HFF-Myc (cell line): ENCODE data around the gene NPHP4.

ENCODE experiments used
- DNase-seq: peaks from one replicate; pipeline ENCODE4 v3.0.0-alpha.2; 2011; ENCODE audit warnings: low read depth; ENCODE audit errors: extremely low read depth
- H3K4me3 ChIP-seq: replicated peaks from 2 replicates; pipeline ENCODE4 v1.5.1; 2011; ENCODE audit warnings: low read depth, mild to moderate bottlenecking, control low read depth, low read length
- TF ChIP-seq, protein P1 (sequence below): IDR thresholded peaks from 2 replicates; pipeline ENCODE4 v1.5.1; 2012; ENCODE audit warnings: mild to moderate bottlenecking, low read depth, low read length, control low read depth; ENCODE audit errors: missing control alignments

NPHP4 gene

DNA sequence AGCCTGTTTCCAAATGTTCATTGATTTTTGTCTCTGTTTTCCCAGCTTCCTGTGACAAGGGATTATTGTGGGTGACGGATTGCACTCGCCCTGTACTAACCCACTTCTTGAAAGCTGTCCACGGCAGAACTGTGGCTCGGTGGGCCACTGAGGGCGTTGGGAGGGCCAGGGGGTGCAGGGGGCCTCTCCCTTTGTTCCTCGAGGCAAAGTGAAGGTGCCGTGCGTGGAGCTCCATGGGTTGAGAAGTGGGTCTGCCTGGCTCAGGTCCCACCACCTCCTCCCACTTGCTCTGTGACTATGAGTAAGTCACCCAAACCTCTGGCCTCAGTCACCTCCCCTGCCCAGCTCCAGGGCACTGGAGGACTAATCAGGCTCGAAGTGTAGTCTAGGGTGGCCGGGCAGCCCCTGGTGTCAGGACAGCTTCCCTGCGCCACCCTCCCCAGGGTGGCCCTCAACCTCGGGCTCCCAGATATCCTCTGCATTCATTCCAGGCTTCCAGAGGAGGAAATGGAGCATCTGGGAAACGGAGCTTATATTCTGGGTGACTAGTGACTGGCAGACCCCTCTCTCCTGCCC, 148.6 kb downstream of the NPHP4 start:
- TF ChIP-seq, protein P1, sequence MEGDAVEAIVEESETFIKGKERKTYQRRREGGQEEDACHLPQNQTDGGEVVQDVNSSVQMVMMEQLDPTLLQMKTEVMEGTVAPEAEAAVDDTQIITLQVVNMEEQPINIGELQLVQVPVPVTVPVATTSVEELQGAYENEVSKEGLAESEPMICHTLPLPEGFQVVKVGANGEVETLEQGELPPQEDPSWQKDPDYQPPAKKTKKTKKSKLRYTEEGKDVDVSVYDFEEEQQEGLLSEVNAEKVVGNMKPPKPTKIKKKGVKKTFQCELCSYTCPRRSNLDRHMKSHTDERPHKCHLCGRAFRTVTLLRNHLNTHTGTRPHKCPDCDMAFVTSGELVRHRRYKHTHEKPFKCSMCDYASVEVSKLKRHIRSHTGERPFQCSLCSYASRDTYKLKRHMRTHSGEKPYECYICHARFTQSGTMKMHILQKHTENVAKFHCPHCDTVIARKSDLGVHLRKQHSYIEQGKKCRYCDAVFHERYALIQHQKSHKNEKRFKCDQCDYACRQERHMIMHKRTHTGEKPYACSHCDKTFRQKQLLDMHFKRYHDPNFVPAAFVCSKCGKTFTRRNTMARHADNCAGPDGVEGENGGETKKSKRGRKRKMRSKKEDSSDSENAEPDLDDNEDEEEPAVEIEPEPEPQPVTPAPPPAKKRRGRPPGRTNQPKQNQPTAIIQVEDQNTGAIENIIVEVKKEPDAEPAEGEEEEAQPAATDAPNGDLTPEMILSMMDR: no peak

DNA sequence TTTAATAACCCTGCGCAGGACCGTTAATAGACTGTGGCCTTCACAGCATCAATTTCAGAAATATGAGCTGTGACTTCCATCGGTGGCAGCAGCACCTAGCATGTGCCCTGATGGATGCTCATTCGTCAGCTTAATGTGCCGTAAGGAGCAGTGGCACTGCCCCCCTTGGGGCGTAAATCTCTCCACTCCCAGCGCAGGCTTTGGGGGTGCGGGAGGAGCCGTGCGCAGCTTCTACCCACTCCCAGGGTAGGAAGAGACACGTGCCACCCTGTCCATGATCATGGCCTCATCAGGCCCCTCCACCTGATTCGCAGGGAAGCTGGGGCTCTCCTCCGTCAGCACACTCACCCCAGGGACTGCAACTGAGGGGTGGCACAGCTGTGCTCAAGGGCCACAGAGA, 149.5 kb downstream of the NPHP4 start:
- TF ChIP-seq, protein P1: no peak
- DNase-seq: no peak
- no peak overlapping the region for H3K4me3 ChIP-seq

More for the DNA sequence above, 148.6 kb downstream of the NPHP4 start:
- DNase-seq: no peak
- no peak overlapping the region for H3K4me3 ChIP-seq

DNA sequence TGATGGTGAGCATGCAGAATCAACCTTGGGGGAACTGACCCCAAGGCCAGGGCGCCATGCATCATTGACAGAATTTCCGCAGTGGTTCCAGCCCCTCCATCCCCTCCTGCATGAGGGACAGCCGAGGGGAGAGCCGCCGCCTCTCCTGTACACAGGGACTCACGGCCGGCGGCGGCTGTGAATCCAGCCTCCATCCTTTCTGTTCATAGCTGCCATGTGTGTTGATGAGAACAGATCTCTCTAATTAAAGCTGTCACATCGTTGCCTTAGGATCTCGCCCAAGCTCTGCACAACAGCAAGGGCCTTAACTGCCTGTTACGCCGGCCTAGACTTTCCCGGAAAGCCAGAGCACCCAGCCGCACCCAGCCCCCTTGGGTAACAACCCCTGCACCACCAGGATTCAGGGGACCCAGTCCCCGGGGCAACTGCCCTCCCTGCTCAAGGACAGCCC, 151.6 kb downstream of the NPHP4 start:
- no peak overlapping the region for H3K4me3 ChIP-seq
- DNase-seq: no peak
- TF ChIP-seq, protein P1: no peak

DNA sequence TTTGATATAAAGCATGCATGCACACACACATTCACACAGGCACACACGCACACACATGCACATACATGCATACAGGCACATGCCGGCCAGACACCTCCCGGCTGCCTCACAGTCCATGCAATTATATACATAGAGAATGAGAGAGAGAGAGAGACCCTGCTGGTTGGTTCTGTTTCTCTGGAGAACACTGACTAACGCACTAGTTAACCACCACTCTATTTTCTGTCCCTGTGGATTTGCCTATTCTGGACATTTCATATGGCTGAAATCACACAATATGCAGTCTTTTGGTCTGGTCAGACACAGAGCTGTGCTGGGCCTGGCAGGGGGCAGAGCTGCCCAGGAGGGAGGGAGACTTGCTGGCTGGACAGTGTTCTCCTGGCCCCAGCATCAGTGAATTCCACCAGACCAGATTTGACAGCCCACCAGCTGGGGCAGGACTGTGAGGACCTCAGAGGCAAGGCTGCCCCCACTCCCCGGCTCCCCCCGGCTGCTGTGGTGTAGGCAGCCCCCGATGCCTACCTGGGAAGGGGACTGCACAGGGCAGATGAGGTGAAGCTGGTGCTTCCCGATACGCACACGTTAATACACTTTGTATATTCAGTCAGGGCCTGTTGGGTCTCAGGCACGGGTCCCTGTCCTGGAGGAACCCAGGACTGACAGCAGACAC, 152.2 kb downstream of the NPHP4 start:
- no peak for DNase-seq
- TF ChIP-seq, protein P1: no peak
- no peak overlapping the region for H3K4me3 ChIP-seq

DNA sequence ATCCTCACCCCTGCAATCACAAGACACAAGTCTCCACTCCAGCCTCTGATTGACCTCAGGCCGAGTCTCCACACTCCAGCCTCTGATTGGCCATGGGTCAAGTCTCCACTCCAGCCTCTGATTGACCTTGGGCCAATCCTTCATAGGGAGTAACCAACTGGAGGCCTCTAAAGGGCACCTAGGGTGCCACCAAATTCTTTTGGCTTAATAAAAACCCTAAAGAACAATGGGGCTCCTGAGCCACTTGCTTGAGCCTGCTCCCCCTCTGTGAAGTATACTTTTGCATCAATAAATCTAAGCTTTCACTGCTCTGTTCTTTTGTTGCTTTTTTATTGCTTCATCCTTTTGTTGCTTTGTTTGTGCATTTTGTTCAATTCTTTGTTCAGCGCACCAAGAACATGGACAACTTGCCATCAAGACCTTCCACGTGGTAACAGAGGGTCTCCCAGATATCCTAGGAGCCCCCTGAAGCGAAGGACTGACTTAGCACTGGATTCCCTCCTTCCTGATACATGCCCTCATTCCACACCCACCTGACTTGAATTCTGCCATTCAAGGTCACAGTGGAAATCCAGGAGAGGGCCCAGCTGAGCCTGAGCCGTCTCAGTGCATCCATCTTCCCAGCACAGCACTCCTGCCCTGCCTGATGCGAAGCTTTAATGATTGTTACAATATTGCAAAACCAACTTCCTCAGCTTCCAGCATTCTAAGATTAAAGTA, 152.9 kb downstream of the NPHP4 start:
- TF ChIP-seq, protein P1: no peak
- DNase-seq: no peak
- H3K4me3 ChIP-seq: no peak overlapping the region

DNA sequence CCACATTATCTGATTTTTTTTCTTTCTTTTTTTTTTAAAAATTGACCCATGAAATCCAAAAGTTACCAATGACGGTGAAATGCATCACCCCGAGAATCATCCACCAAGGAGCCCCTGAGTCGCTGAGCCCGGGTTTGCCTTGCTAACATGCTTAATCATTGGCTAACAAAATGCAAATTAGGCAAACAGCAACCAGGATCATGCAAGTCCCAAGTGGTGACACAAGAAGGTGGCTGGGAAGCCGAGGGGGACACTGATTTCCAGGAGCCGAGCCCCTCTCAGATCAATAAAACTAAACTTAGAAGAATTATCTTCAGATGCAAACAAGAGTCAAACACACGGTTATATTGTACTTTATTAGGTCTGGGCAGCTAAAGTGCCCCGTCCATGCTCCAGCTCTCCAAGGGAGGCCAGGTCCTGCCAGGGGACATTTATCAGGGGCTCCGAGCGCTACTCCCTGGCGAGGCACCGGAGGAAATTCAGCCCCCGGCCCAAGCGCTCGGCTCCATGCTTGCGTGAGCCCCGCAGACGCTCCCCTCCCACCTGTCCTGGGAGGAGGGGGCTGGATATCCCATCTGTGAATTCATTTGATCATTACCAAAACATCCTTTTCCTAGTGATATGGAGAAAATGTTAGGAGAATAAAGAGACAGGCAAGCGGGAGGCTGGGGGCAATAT, 154.1 kb downstream of the NPHP4 start:
- TF ChIP-seq, protein P1: no peak
- DNase-seq: no peak
- no peak overlapping the region for H3K4me3 ChIP-seq
